ENCODE data around the gene GNAT1. TPM values are rescaled to one million over a fixed set of nuclear protein-coding genes. Genes with fewer than 3 reads are reported as not detected.

The GNAT1 gene
- total RNA-seq, 1 experiment from 2014 or later, result not detected

- H3K18ac ChIP-seq (ENCODE audit: insufficient read length, low read depth, low read length), result no peak overlapping the region
- H2BK15ac ChIP-seq (ENCODE audit: low read depth, low read length), result no peak overlapping the region
- no peak overlapping the region for H3K4me3 Mint-ChIP-seq
- H4K8ac ChIP-seq (replicated peaks; ENCODE audit: insufficient read length, low read depth, low read length), result no peak overlapping the region
- H3K4ac ChIP-seq (ENCODE audit: low read depth, low read length), result no peak overlapping the region
- H2BK12ac ChIP-seq (ENCODE audit: insufficient read length, low read depth, low read length), result no peak overlapping the region
- H3T11ph ChIP-seq (ENCODE audit: low read length), result no peak overlapping the region
- peaks cover 7% of the 10 kb centered on the region for H3K27me3 Mint-ChIP-seq (ENCODE audit: low read depth)
- H3K4me2 ChIP-seq (ENCODE audit: insufficient read depth, insufficient read length, low read length), result no peak overlapping the region
- no peaks in the 10 kb centered on the region for H3K79me1 ChIP-seq (ENCODE audit: insufficient read depth, low read depth, low read length, poor library complexity, severe bottlenecking)
- H2BK20ac ChIP-seq (ENCODE audit: low read depth, low read length, poor library complexity, severe bottlenecking), result no peak overlapping the region
- H3K36me3 Mint-ChIP-seq (ENCODE audit: insufficient read depth in 1 of 3, low read depth in 3 of 3), result no peaks in the 10 kb centered on the region
- H3K4me1 ChIP-seq (ENCODE audit: insufficient read depth, low read length), result no peaks in the 10 kb centered on the region
- no peaks in the 10 kb centered on the region for H3K4me1 Mint-ChIP-seq
- no peak overlapping the region for H2AFZ ChIP-seq (ENCODE audit: low read length)
- H3K27ac Mint-ChIP-seq, result no peak overlapping the region
- no peak for TF ChIP-seq CTCF (conservative IDR thresholded peaks at IDR 0.05)
- H3K27ac ChIP-seq (ENCODE audit: insufficient read length, low read depth, low read length), result no peak overlapping the region
- no peak overlapping the region; the same call in 1 of the 2 replicates for H3K14ac ChIP-seq (ENCODE audit: insufficient read depth, low read length)
- H2BK120ac ChIP-seq (ENCODE audit: low read depth, low read length, poor library complexity, severe bottlenecking), result no peak overlapping the region
- H3K9me3 ChIP-seq (ENCODE audit: control insufficient read depth, low read depth, low read length), result no peaks in the 10 kb centered on the region
- DNase-seq, result no peak
- H3K9ac ChIP-seq (ENCODE audit: extremely low read depth, insufficient read length, low read length), result no peak overlapping the region
- no peaks in the 10 kb centered on the region for H4K20me1 ChIP-seq (ENCODE audit: control insufficient read depth, insufficient read depth, insufficient read length)
- no peaks in the 10 kb centered on the region for H3K23me2 ChIP-seq (ENCODE audit: insufficient read length, low read depth, low read length, poor library complexity, severe bottlenecking)
- no peaks in the 10 kb centered on the region for H3K27me3 ChIP-seq (ENCODE audit: insufficient read depth, low read length)
- H2AK5ac ChIP-seq (ENCODE audit: insufficient read length, low read length), result no peak overlapping the region
- no CpG with 5 or more reads among the region's 17 CpGs for WGBS (ENCODE audit: extremely low coverage, insufficient read length, low lambda C conversion rate)
- no peaks in the 10 kb centered on the region for H3K9me3 Mint-ChIP-seq
- no peak overlapping the region for H2BK5ac ChIP-seq (ENCODE audit: insufficient read length, low read length)
- H3K56ac ChIP-seq (ENCODE audit: insufficient read length, low read depth, low read length), result no peak overlapping the region
- H4K91ac ChIP-seq (ENCODE audit: insufficient read length, low read depth, low read length), result no peak overlapping the region
- H4K5ac ChIP-seq (ENCODE audit: insufficient read length, low read depth, low read length), result no peak overlapping the region
- no peaks in the 10 kb centered on the region for H3K79me2 ChIP-seq (ENCODE audit: insufficient read depth, low read length)
- no peak overlapping the region for H3K23ac ChIP-seq (ENCODE audit: insufficient read length, low read depth, low read length)
Measured at GRCh38 chr3:50218448-50218847, 27.0 kb downstream of the GNAT1 start.
